Thymus (tissue), 11 donors: ENCODE data around the gene LAMA5. TPM values are rescaled to one million over a fixed set of nuclear protein-coding genes. Genes with fewer than 3 reads are reported as not detected.
A peak's percentile ranks its signal among the peaks of the same experiment; 100 is the strongest.

Experiments used
- DNase-seq, 9 donors: peaks; one replicate each; pipeline ENCODE4 v3.0.0-alpha.2; 2013; ENCODE audit warnings: low spot score in 9 of 9, low read depth in 6 of 9, missing footprints in 1 of 9
- H3K27ac ChIP-seq, 2 donors: one replicate each; pipeline ENCODE4 v1.5.1; 2013; ENCODE audit warnings: control low read depth in 1 of 2, low read depth in 1 of 2, low read length in 1 of 2, mild to moderate bottlenecking in 1 of 2, moderate library complexity in 1 of 2
- H3K27me3 ChIP-seq, 2 donors: one replicate each; pipeline ENCODE4 v1.5.1; 2013; ENCODE audit warnings: low read length in 1 of 2; ENCODE audit not compliant: control insufficient read depth in 2 of 2, insufficient read depth in 1 of 2
- H3K36me3 ChIP-seq, 2 donors: one replicate each; pipeline ENCODE4 v1.5.1; 2013; ENCODE audit warnings: low read length in 1 of 2, mild to moderate bottlenecking in 1 of 2, moderate library complexity in 1 of 2; ENCODE audit not compliant: control insufficient read depth in 2 of 2, insufficient read depth in 2 of 2
- H3K4me1 ChIP-seq, 2 donors: one replicate each; pipeline ENCODE4 v1.5.1; 2013; ENCODE audit warnings: low read length in 2 of 2; ENCODE audit not compliant: control insufficient read depth in 2 of 2, insufficient read depth in 2 of 2
- H3K4me3 ChIP-seq, 2 donors: one replicate each; pipeline ENCODE4 v1.5.1; 2013; ENCODE audit warnings: low read length in 2 of 2, control low read depth in 1 of 2, mild to moderate bottlenecking in 1 of 2
- H3K9me3 ChIP-seq, 2 donors: one replicate each; pipeline ENCODE4 v1.5.1; 2013; ENCODE audit warnings: low read length in 1 of 2, mild to moderate bottlenecking in 1 of 2; ENCODE audit not compliant: control insufficient read depth in 2 of 2, insufficient read depth in 1 of 2
- WGBS: extraction: QIAGEN DNeasy Blood & Tissue Kit; methylation state at CpG from one replicate; pipeline ENCODE4 v1.1.7; 2013; 5-methylcytosine and 5-hydroxymethylcytosine counted together
- polyA plus RNA-seq: library from polyadenylated mRNA; stranded (reverse); fragments of 200-250 nt; gene quantifications from one replicate; pipeline ENCODE4 v1.2.3, GENCODE V29; 2013
- total RNA-seq: library from RNA; stranded (reverse); fragments of 120-200 nt; gene quantifications from one replicate; pipeline ENCODE4 v1.2.4, GENCODE V29; 2013
- donor health status: healthy.

The LAMA5 gene
- total and polyA plus RNA-seq, 2 donors: 12.8 to 155 TPM

GRCh38 chr20:62391165-62392076 lies 24.3 kb upstream of the LAMA5 start:
- H3K27ac ChIP-seq: no peak overlapping the region
- no peak for DNase-seq
- H3K4me3 ChIP-seq: no peak overlapping the region
- peaks cover 43 to 48% of the 10 kb centered on the region in 2 donors for H3K36me3 ChIP-seq
- H3K4me1 ChIP-seq: peaks cover 10 to 15% of the 10 kb centered on the region in 2 donors
- no peaks in the 10 kb centered on the region for H3K27me3 ChIP-seq
- no peaks in the 10 kb centered on the region for H3K9me3 ChIP-seq
- WGBS: 95% methylated on average over 44 of the region's 44 CpGs

- Histone ChIP-seq H3K4me1 (peaks cover 12 to 21% of the 10 kb centered on the region in 2 donors), H3K27ac (no peak overlapping the region), H3K27me3 (no peaks in the 10 kb centered on the region), H3K9me3 (no peaks in the 10 kb centered on the region), H3K36me3 (peaks cover 43 to 48% of the 10 kb centered on the region in 2 donors), H3K4me3 (no peak overlapping the region)
- 96% methylated on average over 29 of the region's 29 CpGs for WGBS
- no peak for DNase-seq
Observed at GRCh38 chr20:62390317-62391164, 23.4 kb upstream of the LAMA5 start.

- 85% methylated on average over 5 of the region's 5 CpGs for WGBS
- Histone ChIP-seq H3K4me3 (no peak overlapping the region), H3K36me3 (peaks cover 43 to 45% of the 10 kb centered on the region in 2 donors), H3K4me1 (peaks cover 12 to 21% of the 10 kb centered on the region in 2 donors), H3K27ac (no peak overlapping the region), H3K9me3 (no peaks in the 10 kb centered on the region), H3K27me3 (no peaks in the 10 kb centered on the region)
- no peak for DNase-seq
Observed at GRCh38 chr20:62389601-62390087, 22.5 kb upstream of the LAMA5 start.

DNA sequence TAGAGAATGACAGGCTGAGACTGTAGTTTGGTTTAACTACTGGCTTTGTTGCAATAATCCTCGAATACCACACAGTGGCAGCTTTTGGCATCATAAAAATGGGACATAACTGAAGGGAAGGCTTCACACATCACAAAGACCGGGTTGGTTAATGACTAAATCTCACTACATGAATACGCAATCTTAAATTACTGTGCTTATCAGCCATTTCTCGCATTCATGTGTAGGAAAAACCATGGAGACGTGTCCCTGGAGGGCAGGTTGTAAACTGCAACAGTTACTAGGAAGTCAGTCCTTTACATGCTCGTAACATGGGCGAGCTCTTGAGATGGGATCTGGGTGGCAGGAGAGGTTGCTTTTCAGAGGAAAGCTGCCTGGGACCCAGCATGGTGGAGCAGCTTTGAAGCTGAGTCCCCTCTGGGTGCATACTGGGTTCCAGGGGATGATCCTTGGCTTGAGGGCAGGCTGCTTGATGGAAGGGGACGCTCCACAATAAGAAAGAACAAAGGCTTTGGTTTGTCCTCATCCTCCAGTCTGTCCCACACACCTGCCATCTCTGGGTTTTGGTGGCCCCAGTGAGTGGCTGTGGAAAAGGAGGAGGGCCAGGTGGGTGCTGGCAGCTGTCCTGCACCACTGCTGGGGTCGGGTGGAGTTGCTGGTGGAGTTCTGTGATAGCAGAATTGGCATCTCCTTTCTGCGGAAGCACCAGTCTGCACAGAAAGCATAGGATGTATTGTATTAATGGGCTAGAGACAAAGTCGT lies 21.9 kb upstream of the LAMA5 start:
- no peak overlapping the region for H3K27ac ChIP-seq
- no peak for DNase-seq
- peaks cover 12 to 21% of the 10 kb centered on the region in 2 donors for H3K4me1 ChIP-seq
- peaks cover 39 to 40% of the 10 kb centered on the region in 2 donors for H3K36me3 ChIP-seq
- no peaks in the 10 kb centered on the region for H3K27me3 ChIP-seq
- H3K9me3 ChIP-seq: no peaks in the 10 kb centered on the region
- 95% methylated on average over 11 of the region's 11 CpGs for WGBS
- H3K4me3 ChIP-seq: no peak overlapping the region

DNA sequence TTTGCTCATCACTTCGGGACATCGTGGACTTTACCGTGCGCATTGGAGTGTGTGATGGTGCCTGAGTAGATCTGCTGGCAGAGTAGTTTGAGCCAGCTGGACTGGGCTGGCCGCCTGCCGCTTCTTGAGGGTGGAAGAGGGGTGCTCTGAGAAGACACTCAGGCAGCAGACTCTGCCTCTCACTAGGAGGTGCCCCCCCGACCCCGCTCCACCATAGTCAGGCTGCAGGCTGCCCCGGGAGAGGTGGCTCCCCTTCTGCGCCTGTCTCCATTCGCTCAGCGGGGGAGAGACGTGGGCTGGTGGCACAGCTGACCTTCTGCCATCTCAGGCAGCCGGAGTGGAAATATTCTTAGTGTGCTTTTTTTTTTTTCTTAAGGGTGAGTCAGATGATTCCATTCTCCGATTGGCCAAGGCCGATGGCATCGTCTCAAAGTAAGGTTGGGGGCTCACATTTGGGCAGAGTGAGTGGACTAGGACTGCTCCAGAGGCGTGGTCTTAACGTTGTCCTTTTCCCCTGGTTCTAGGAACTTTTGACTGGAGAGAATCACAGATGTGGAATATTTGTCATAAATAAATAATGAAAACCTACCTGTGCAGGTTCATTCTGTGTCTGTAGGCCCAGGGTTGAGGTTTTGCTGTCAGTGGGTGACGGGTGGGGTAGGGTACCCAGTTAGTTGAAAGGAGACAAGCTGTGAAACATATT lies 21.0 kb upstream of the LAMA5 start:
- peak overlapping the region; percentile 60 to 63 for H3K4me3 ChIP-seq
- WGBS: 92% methylated on average over 20 of the region's 20 CpGs
- H3K36me3 ChIP-seq: peaks cover 30 to 37% of the 10 kb centered on the region in 2 donors
- no peaks in the 10 kb centered on the region for H3K27me3 ChIP-seq
- peaks cover 12 to 21% of the 10 kb centered on the region in 2 donors for H3K4me1 ChIP-seq
- DNase-seq: no peak
- no peak overlapping the region for H3K27ac ChIP-seq
- no peaks in the 10 kb centered on the region for H3K9me3 ChIP-seq

DNA sequence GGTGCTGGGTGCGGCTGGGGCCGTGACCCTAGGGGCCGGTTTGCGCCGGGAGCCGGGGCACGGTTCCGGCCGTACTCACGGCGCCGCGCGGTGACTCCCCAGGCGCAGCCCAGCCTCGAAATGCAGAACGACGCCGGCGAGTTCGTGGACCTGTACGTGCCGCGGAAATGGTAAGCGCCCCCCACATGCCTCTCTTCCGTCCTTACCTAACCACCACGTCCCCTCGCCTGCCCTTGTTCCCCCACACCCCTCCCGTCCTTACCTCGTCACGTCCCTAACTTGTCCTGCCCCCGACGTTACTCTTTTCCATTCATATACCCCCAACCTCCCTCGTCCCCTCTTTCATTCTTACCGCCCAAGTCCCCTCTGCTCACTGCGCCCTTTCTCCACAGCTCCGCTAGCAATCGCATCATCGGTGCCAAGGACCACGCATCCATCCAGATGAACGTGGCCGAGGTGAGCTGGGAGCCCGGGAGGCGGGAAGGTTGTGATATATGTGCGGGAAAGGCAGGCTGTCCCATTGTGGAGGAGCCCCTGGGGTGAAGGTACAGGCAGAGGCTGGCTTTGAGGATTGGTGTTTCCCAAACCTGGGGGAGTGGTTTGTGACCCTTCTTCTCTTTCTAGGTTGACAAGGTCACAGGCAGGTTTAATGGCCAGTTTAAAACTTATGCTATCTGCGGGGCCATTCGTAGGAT lies 20.3 kb upstream of the LAMA5 start:
- Histone ChIP-seq H3K36me3 (peaks cover 23 to 37% of the 10 kb centered on the region in 2 donors), H3K4me3 (peak overlapping the region; percentile 60 to 63), H3K9me3 (no peaks in the 10 kb centered on the region), H3K4me1 (peaks cover 12 to 25% of the 10 kb centered on the region in 2 donors), H3K27ac (peak overlapping the region in 1 of 2 donors; percentile 54), H3K27me3 (no peaks in the 10 kb centered on the region)
- 4% methylated on average over 47 of the region's 47 CpGs for WGBS
- no peak for DNase-seq

GRCh38 chr20:62386383-62387218 lies 19.5 kb upstream of the LAMA5 start, which contains the start of gene RPS21:
Gene RPS21, plus strand, starts transcription at chr20:62387103. Its CDS starts 236 bp downstream, at chr20:62387339.
- peaks cover 21 to 37% of the 10 kb centered on the region in 2 donors for H3K36me3 ChIP-seq
- H3K27ac ChIP-seq: peak within 1 kb of the TSS; percentile 53 to 84
- DNase-seq: peak; percentile 74 to 95 (median 88)
- under 1% methylated on average over 83 of the region's 83 CpGs for WGBS
- peak within 1 kb of the TSS; percentile 60 to 63 for H3K4me3 ChIP-seq
- peaks cover 12 to 26% of the 10 kb centered on the region in 2 donors for H3K4me1 ChIP-seq
- H3K9me3 ChIP-seq: no peaks in the 10 kb centered on the region
- H3K27me3 ChIP-seq: no peaks in the 10 kb centered on the region
